GM18907 (cell line): ENCODE results near the gene RPS6KA5.
"Not testable (repeated sequence)": the region's sequence is repeated elsewhere in the genome, so short reads cannot be mapped to it uniquely, and the experiment has no call there.

Experiments
- ATAC-seq: cut with Tn5 transposase; IDR thresholded peaks from one replicate; pipeline ENCODE4 v1.9.1; 2021; ENCODE audit warnings: mild to moderate bottlenecking, moderate library complexity; ENCODE audit not compliant: unreplicated experiment

Gene RPS6KA5

GRCh38 chr14:90883197-90883596 is 177.2 kb downstream of the RPS6KA5 start:
- ATAC-seq, result no peak

DNA sequence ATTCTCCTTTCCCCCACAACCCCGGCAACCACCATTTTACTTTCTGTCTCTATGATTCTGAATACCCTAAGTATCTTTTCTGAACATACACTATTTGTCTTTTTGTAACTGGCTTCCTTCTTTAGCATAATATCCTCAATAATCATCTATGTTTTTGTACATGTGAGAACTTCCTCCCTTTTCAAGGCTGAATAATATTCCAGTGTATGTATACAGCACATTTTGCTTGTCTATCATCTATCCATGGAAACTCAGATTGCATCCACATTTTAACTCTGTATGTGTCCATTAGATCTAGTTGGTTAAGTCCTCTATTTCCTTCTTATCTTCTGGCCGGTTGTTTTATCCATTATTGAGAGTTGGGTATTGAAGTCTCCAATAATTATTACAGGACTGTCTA is 180.2 kb downstream of the RPS6KA5 start:
- ATAC-seq, result no peak

DNA sequence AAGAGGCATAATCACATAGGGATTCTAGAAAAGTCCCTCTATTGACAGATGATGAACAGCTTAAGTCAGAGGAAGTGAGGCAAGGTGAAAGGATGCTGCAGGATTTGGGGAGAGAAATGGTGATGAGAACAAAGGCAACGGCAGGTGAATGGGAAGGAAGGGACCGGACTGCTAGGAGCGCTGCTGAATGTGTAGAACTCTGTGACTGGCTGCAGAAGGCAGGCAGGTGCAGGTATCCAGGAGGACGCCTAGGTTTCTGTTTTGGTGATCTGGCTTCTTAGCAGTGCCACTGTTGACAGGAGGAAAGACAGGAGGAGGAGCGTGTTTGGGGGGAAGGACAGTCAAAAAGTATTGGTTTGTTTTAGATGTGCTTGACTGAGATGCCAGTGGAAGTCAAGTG is 185.8 kb downstream of the RPS6KA5 start:
- no peak for ATAC-seq

DNA sequence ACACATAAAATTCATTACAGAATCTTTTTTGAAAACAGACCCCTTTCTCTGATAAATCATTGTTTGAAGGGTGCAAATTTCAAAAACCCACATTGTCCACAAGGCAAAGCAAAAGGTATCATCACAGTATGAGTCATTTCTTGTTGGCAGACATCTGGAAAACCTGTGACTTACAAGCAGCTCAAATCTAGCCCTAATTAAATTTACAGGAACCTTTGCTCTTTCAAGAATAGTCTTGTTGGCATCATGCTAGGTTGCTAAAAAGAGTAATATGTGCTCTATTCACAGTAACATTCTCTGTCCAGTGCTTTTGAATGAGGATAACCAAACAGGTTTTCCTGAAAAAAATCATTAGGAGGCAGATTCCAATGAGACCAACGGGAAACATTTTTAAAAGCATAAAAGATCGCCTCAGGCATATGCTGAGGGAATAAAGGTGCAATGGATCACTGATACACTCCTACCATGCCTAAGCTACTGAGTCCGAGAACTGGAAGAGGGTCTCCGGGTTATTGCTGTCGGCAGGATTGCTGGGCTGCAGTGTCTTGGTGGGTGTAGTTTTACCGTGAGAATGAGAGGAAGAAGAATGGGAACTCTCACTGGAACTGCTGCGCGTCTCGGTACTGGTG is 188.7 kb downstream of the RPS6KA5 start:
- ATAC-seq, result no peak

GRCh38 chr14:90870950-90871604 is 189.4 kb downstream of the RPS6KA5 start:
- no peak for ATAC-seq

GRCh38 chr14:90867501-90867900 is 192.9 kb downstream of the RPS6KA5 start:
- no peak for ATAC-seq

GRCh38 chr14:90866833-90867232 is 193.6 kb downstream of the RPS6KA5 start:
- ATAC-seq, result no peak

DNA sequence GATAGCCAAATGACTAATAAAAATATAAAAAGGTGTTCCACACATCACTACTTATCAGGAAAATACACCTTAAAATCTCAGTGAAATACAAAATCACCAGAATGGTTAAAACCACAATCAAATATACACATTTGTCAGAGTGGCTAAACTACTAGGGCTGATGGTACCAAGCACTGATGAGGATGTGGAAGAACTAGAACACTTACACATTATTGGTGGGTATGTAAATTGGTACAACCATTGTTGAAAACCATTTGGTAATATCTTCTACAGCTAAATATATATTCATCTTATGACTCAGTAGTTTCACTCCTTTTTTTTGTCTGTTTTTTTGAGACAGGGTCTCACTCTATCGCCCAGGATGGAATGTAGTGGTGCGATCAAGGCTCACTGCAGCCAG is 195.7 kb downstream of the RPS6KA5 start:
- ATAC-seq, result no peak

DNA sequence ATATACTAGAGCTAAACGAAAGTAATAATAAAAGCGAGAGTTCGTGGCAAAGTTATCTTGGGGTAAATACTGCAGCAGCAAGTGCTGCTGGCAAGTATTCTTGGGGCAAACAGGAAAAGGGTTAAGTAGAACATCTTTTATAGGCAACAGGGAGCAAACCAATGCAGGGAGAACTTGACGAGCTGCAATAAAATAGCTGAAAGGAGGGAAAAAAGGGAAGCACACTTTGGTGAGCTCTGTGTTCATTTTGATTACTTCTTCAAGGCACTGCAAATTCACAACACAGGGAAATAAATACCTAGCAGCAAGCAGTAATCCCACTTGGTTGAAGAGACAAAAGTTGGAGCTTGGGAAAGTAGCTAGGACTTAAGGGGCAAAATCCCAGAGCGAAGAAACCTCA is 201.9 kb downstream of the RPS6KA5 start:
- ATAC-seq, result no peak

DNA sequence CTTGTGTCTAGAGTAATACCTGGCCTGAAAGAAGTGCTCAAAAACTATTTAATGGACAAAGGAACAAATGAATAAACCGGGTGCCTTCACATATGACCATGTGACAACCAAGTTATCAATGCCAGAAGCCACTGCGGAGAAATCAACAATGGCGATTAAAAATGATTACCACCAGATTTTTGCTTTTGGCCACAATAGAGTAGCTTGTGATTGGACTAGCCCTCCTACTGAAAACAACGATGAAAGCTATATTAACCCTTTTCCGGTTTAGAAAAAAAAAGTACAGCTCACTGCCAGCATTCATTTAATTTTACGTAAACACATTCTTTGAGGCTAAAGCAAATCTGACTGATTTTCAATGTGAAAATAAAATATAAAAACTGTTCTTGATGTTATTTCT is 202.6 kb downstream of the RPS6KA5 start:
- ATAC-seq, result no peak

- not testable (repeated sequence) for ATAC-seq
Observed at GRCh38 chr14:90856115-90856514, 204.3 kb downstream of the RPS6KA5 start.

DNA sequence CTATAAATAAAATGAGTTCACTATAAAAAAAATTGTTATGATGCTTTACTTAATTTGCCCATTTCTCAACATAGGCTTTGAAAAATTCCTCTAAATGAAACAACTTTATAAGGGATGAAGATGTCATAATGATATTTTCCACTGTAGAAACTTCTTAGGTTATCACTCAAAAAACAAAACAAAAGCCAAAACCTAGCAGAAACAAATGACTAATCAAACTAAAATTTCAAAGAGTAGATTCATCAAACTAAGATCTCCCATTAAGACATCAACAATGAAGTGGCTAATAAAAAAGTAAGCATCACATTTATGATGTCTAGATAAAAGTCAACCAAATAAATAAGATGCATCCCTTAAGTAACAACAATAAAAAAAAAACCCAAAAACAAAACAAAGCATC is 207.3 kb downstream of the RPS6KA5 start:
- no peak for ATAC-seq

DNA sequence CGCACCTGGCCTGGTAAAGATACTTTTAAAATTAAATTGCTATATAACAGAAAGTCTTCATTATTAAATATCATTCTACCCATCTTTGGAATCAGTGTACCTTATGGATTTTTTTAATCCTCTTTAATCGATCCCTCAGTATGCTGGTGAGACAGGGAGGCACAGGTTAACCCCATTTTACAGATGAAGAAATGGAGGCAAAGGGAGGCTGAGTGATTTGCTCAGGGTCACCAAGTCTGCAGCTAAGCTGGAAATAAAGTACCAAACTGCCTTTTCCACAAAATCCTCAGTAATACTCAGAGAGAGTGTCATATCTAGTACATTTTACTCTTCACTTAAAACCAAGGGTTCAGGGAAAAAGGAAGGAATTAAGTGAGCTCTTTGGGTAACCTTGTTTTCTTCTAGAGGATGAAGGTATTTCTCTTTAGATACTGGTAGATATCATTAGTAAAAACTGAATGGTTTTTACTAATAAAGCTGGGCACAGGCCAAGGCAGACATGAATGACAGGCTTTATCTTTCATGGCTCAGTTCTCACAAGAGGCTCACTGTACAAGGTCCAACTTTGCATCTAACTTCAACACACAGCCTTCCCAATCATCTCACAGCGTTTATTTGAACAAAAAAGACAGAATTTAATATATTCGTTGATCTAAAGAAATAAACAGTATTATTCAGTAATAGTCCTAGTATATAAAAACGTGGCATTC is 209.0 kb downstream of the RPS6KA5 start:
- no peak for ATAC-seq

GRCh38 chr14:90850487-90850886 is 210.0 kb downstream of the RPS6KA5 start:
- no peak for ATAC-seq

DNA sequence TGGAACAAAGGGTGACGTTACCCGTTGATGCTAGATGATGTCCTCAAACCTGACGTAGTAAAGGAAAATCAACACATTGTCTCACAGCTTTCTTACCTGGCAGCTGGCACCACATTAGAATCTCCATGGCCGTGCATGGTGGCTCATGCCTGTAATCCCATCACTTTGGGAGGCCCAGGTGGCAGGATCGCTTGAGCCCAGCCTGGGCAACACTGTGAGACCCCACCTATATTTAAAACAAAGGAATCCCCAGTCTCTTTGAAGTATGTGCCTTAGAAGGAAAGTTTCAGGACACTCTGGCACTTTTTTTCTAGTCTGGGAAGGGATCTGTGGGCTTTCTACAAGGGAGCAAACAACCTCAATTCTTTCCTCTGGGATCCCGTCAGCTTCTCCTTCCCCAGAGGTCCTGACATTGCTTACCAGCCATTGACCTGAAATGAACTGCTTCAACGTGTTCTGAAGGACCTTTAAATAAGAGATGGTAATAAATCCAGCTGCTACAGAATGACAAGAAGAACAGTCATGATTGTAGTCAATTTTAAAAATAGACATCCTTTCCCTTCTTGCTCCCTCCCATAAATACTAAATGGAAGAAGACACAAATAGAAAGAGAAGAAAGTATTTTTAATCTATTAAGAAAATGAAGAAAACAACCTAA is 210.5 kb downstream of the RPS6KA5 start:
- ATAC-seq, result no peak

- ATAC-seq, result no peak
Observed at GRCh38 chr14:90848944-90849731, 211.3 kb downstream of the RPS6KA5 start.

- no peak for ATAC-seq
Observed at GRCh38 chr14:90846511-90846910, 213.9 kb downstream of the RPS6KA5 start.

DNA sequence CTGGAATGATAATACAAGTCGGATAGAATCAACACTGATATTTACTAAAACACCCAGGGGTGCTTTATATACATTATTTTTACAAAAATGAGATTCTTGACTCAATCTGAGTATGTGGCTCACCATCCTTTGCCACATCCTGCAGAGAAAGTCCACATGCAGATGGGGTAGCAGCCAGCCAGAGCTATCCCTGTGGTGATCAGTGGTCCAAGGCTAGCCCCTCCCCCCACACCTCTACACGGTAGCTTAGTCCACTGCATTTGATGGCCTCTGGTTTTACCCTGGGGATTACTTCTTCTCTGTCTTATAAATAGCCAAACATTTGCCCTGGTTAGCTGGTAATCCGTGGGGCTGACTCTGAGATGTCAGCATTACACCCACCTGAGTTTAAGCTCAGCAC is 216.1 kb downstream of the RPS6KA5 start:
- no peak for ATAC-seq

DNA sequence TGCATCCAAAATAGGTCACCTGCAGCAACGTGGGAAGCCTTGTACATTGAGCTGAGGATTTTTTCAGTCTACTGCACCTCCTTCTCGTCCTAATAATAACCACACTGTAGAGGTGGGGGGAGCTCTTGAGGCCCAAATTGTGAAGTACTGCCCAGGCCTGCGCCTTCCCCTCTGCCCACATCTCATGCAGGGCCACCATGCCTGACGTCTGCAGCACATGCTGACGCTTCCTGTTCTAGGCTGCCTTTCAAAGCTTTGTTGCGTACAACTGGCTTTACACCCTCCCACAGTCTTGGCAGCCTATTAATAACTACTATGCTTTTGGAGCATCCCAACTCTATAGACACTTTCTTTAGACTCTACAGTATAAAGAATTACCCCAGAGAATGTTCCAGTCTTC is 217.7 kb downstream of the RPS6KA5 start:
- ATAC-seq, result no peak

DNA sequence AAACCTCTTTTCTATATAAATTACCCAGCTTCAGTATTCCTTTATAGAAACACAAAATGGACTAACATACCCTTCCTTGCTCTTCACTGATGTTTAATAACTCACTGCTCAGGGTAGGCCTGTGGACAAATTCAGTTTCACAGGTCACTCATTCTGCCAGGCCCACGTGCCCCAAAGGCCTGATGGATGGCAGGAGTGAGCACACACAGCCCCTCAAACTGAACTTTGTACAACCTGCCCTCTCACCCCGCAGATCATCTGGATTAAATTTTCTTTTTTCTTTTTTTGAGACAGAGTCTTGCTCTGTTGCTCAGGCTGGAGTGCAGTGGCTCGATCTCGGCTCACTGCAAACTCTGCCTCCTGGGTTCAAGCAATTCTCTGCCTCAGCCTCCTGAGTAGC is 219.8 kb downstream of the RPS6KA5 start:
- ATAC-seq, result not testable (repeated sequence)

DNA sequence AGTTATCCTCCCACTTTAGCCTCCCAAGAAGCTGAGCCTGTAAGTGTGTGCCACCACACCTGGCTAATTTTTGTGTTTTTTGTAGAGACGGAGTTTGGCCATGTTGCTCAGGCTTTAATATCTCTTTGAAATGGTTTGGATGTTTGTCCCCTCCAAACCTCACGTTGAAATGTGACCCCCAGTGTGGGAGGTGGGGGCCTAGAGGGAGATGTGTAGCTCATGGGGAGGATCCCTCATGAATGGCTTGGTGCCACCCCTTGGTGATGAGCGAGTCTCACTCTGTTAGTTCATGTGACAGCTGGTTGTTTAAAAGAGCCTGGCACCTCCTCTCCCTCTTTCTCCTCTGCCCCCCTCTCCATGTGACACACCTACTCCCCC is 220.6 kb downstream of the RPS6KA5 start:
- no peak for ATAC-seq
